Measurements from ENCODE around the gene WDR45. TPM values are rescaled to one million over a fixed set of nuclear protein-coding genes. Genes with fewer than 3 reads are reported as not detected.

Gene WDR45
- total and polyA plus RNA-seq, 2 of the 4 experiments (the other 2 are of a cell fraction): 40.7 to 67.4 TPM

DNA sequence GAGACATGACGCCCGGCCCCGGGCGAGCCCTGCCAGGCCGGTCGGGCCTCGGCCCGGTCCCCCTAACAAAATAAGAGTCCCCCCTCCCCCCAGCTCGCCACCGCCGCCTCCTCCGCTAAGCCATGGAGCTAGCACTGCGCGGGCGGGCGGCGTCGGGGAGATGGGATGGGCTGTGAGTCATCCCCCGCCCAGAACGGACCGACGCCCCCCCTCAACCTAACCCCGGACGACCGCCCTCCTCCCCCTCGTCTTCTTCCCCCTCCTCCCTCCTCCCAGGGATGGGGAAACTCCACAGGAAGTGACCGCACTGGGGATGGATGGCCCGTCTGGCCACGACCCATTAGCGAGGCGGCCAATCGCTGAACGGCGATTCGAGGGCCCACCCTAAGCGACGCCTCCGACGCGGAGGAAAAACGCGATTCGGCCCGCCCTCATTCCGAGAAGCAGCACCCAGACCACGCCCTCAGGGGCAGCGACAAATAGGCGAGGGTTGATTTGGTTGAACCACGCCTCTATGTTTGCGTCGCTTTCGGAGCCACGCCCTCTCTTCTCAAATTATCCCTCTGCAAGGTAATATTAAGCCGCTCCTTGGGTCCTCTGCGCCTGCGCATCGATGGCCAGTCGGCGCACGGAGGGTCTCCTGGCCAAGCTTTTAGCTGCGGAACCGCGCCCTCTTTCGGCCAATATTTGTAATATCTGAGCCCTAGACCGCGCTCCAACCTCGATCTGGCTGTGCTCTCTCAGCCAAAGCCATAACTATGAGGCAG lies 36.3 kb downstream of the WDR45 start, which contains the start of gene TFE3:
TSS of gene TFE3 (minus strand) at position 138 of the 767 bp plus-strand sequence. CDS start at position 7, 131 bp downstream.
- H3K56ac ChIP-seq (ENCODE audit: extremely low read depth, insufficient read depth, low read length): peak within 1 kb of the TSS; percentile 99
- peak within 1 kb of the TSS; percentile 90 for H3K9ac ChIP-seq (ENCODE audit: low read depth, low read length)
- intact Hi-C loops (cut with micrococcal nuclease): loop anchor here (1.0 to 5.0 kb wide), 6 partner anchors 31 to 126 kb away; partner anchors contain the start of genes GRIPAP1, PIM2 and PRAF2
- H3K79me1 ChIP-seq (ENCODE audit: low read depth in 1 of 2, low read length in 2 of 2): peaks cover 0 to 16% of the 10 kb centered on the region in 2 experiments; a peak in 2 of 4 replicates
- no peaks in the 10 kb centered on the region for H3K9me3 ChIP-seq (ENCODE audit: control insufficient read depth, insufficient read depth, low read length)
- BruUV-seq (replicated peaks): no TSS peak
- H2AK9ac ChIP-seq (replicated peaks; ENCODE audit: low read depth, low read length, poor library complexity): peak within 1 kb of the TSS; percentile 99
- 30% methylated on average over 23 of the region's 67 CpGs; no CpG with 5 or more reads in 1 of the 2 experiments for WGBS, 2 experiments (ENCODE audit: extremely low coverage in 2 of 2, insufficient read length in 1 of 2)
- H2BK5ac ChIP-seq (ENCODE audit: low read depth, low read length, poor library complexity, severe bottlenecking): peak within 1 kb of the TSS; percentile 96
- CTCF ChIA-PET: interaction anchor here (0.6 to 0.7 kb wide), 3 partner anchors 60 to 127 kb away, joined by 3 to 5 read pairs (median 3); no protein-coding TSS in a partner anchor
- H3K18ac ChIP-seq (ENCODE audit: low read depth, low read length): peak within 1 kb of the TSS; percentile 77
- peak within 1 kb of the TSS; percentile 82 for H4K5ac ChIP-seq (ENCODE audit: low read depth, low read length)
- peaks cover 12% of the 10 kb centered on the region for H3K4me1 ChIP-seq (ENCODE audit: control insufficient read depth, insufficient read depth, low read length)
- H4K8ac ChIP-seq (ENCODE audit: low read depth in 2 of 2, low read length in 2 of 2): peak within 1 kb of the TSS; percentile 84 to 93
- peak; percentile 83 for ATAC-seq (ENCODE audit: low read depth)
- peaks cover 16% of the 10 kb centered on the region for H3K36me3 ChIP-seq (ENCODE audit: control insufficient read depth, insufficient read depth, low read length)
- H3K9me1 ChIP-seq (ENCODE audit: insufficient read depth, low read length): no peaks in the 10 kb centered on the region
- DNase-seq: peak; percentile 98
- POLR2A ChIA-PET (ENCODE audit: unreplicated experiment): interaction anchor here (0.6 to 0.7 kb wide), 2 partner anchors 17 to 85 kb away, joined by 3 to 13 read pairs; no protein-coding TSS in a partner anchor
- H2AK5ac ChIP-seq (ENCODE audit: low read depth, low read length): peak within 1 kb of the TSS; percentile 95
- peak within 1 kb of the TSS; percentile 98 for H4K91ac ChIP-seq (ENCODE audit: insufficient read depth, low read depth, low read length)
- dilution Hi-C loops (cut with HindIII; ENCODE audit: low sequenced_read_pairs, unreplicated experiment): no loop called here
- H3K27me3 ChIP-seq (ENCODE audit: control insufficient read depth, insufficient read depth, low read length): no peaks in the 10 kb centered on the region
- H3K14ac ChIP-seq (replicated peaks; ENCODE audit: low read depth, low read length): peak within 1 kb of the TSS; percentile 96
- peak within 1 kb of the TSS; percentile 36 for H2BK20ac ChIP-seq (ENCODE audit: low read depth, low read length)
- peak within 1 kb of the TSS; percentile 60 for H3K4me3 ChIP-seq (ENCODE audit: insufficient read depth, low read depth, low read length)
- in situ Hi-C loops (cut with MboI; ENCODE audit: low sequenced_read_pairs): no loop called here
- H3K4ac ChIP-seq (ENCODE audit: low read depth, low read length): peak within 1 kb of the TSS; percentile 100
- H2AFZ ChIP-seq (replicated peaks; ENCODE audit: low read length, poor library complexity): peak within 1 kb of the TSS; percentile 82
- peak within 1 kb of the TSS; percentile 94 for H3K4me2 ChIP-seq (ENCODE audit: low read depth, low read length)
- H3K23ac ChIP-seq (ENCODE audit: low read depth, low read length): peak within 1 kb of the TSS; percentile 100
- peak within 1 kb of the TSS; percentile 98 for H3K27ac ChIP-seq (ENCODE audit: insufficient read depth, low read length)
- no peaks in the 10 kb centered on the region for H4K20me1 ChIP-seq (ENCODE audit: insufficient read depth, low read length)
- peak within 1 kb of the TSS; percentile 66; the same call in 2 of the 3 replicates for H2BK15ac ChIP-seq (ENCODE audit: low read depth, low read length)
- peak within 1 kb of the TSS; percentile 95 for H2BK120ac ChIP-seq (ENCODE audit: low read depth, low read length)
- TF ChIP-seq BHLHE40 (IDR thresholded peaks at IDR 0.05; ENCODE audit: low read depth, low read length) (no peak), FOS (IDR thresholded peaks at IDR 0.05; ENCODE audit: low read depth, low read length) (peak; percentile 61), CHD1 (IDR thresholded peaks at IDR 0.05; ENCODE audit: low read depth, low read length) (no peak), MAFK (IDR thresholded peaks at IDR 0.05; ENCODE audit: low read depth, low read length) (no peak), RCOR1 (IDR thresholded peaks at IDR 0.05; ENCODE audit: insufficient replicate concordance, low read length) (no peak), CEBPB (IDR thresholded peaks at IDR 0.05; ENCODE audit: low read depth, low read length) (peak; percentile 43; the same call in 1 of the 2 replicates), RAD21 (IDR thresholded peaks at IDR 0.05; ENCODE audit: low read length) (peak; percentile 69), MAZ (IDR thresholded peaks at IDR 0.05; ENCODE audit: borderline replicate concordance, low read depth, low read length) (peak; percentile 58; the same call in 1 of the 2 replicates), MXI1 (IDR thresholded peaks at IDR 0.05; ENCODE audit: borderline replicate concordance, low read depth, low read length) (no peak; the same call in 1 of the 2 replicates), SMC3 (IDR thresholded peaks at IDR 0.05; ENCODE audit: low read depth, low read length) (peak; percentile 47), NFE2L2 (IDR thresholded peaks at IDR 0.05; ENCODE audit: low read depth, low read length) (no peak), RFX5 (IDR thresholded peaks at IDR 0.05; ENCODE audit: low read depth, low read length) (no peak)
- TF ChIP-seq, protein P1, sequence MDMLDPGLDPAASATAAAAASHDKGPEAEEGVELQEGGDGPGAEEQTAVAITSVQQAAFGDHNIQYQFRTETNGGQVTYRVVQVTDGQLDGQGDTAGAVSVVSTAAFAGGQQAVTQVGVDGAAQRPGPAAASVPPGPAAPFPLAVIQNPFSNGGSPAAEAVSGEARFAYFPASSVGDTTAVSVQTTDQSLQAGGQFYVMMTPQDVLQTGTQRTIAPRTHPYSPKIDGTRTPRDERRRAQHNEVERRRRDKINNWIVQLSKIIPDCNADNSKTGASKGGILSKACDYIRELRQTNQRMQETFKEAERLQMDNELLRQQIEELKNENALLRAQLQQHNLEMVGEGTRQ (IDR thresholded peaks at IDR 0.05; ENCODE audit: low read depth, low read length): no peak; the same call in 1 of the 2 replicates
- TF ChIP-seq, protein P2, sequence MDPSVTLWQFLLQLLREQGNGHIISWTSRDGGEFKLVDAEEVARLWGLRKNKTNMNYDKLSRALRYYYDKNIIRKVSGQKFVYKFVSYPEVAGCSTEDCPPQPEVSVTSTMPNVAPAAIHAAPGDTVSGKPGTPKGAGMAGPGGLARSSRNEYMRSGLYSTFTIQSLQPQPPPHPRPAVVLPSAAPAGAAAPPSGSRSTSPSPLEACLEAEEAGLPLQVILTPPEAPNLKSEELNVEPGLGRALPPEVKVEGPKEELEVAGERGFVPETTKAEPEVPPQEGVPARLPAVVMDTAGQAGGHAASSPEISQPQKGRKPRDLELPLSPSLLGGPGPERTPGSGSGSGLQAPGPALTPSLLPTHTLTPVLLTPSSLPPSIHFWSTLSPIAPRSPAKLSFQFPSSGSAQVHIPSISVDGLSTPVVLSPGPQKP (IDR thresholded peaks at IDR 0.05; ENCODE audit: borderline replicate concordance, low read depth, low read length): no peak

All from IMR-90 (cell line).